CD4-positive, CD25-positive, alpha-beta regulatory T cell (primary cell): ENCODE measurements around the gene ENPP3. TPM values are rescaled to one million over a fixed set of nuclear protein-coding genes. Genes with fewer than 3 reads are reported as not detected.
"Not testable (repeated sequence)": the region's sequence is repeated elsewhere in the genome, so short reads cannot be mapped to it uniquely, and the experiment has no call there.

Experiments used
- ATAC-seq, 2 donors: fragments of 150-1000 bp; cut with Tn5 transposase; one replicate each; pipeline ENCODE4 v1.10.0; 2021; ENCODE audit warnings: low read depth in 2 of 2, moderate number of reproducible peaks in 2 of 2, moderate library complexity in 1 of 2
- DNase-seq, 3 donors: peaks; one replicate each; pipeline versions ENCODE4 v3.0.0 to v3.0.0-alpha.2; 2012 to 2022; ENCODE audit warnings: mixed read lengths in 1 of 3
- H3K27ac ChIP-seq: one replicate; pipeline ENCODE4 v1.7.0; 2013; ENCODE audit warnings: mild to moderate bottlenecking, low read length; ENCODE audit not compliant: insufficient read depth, poor library complexity, severe bottlenecking
- H3K27me3 ChIP-seq: one replicate; pipeline ENCODE4 v1.7.0; 2013; ENCODE audit warnings: low read length; ENCODE audit not compliant: control insufficient read depth, insufficient read depth
- H3K36me3 ChIP-seq: one replicate; pipeline ENCODE4 v1.7.0; 2013; ENCODE audit warnings: mild to moderate bottlenecking, low read length, moderate library complexity; ENCODE audit not compliant: control insufficient read depth, insufficient read depth
- H3K4me1 ChIP-seq: 2 replicates; pipeline ENCODE4 v1.7.0; 2013; ENCODE audit warnings: mild to moderate bottlenecking, low read length; ENCODE audit not compliant: insufficient read depth, control insufficient read depth, poor library complexity, severe bottlenecking
- H3K4me3 ChIP-seq: one replicate; pipeline ENCODE4 v1.7.0; 2013; ENCODE audit warnings: low read depth, mild to moderate bottlenecking, low read length, moderate library complexity
- H3K9me3 ChIP-seq, 2 experiments: 1 replicate in 1 of 2; 2 replicates in 1 of 2; pipeline ENCODE4 v1.7.0; 2013; ENCODE audit warnings: low read length in 2 of 2, mild to moderate bottlenecking in 1 of 2, moderate library complexity in 1 of 2; ENCODE audit not compliant: control insufficient read depth in 2 of 2
- H3K27ac Mint-ChIP-seq, 3 donors: one replicate each; pipeline ENCODE4 v1.8.0; 2020 to 2022; ENCODE audit warnings: mild to moderate bottlenecking in 3 of 3, mixed read lengths in 3 of 3, moderate library complexity in 2 of 3
- H3K27me3 Mint-ChIP-seq: one replicate; pipeline ENCODE4 v1.8.0; 2022; ENCODE audit warnings: mild to moderate bottlenecking, mixed read lengths
- H3K36me3 Mint-ChIP-seq: one replicate; pipeline ENCODE4 v1.8.0; 2020; ENCODE audit warnings: mixed read lengths
- H3K4me1 Mint-ChIP-seq, 4 donors: one replicate each; pipeline ENCODE4 v1.8.0; 2020 to 2022; ENCODE audit warnings: mixed read lengths in 4 of 4, mild to moderate bottlenecking in 1 of 4
- H3K4me3 Mint-ChIP-seq, 4 donors: one replicate each; pipeline ENCODE4 v1.8.0; 2020 to 2022; ENCODE audit warnings: mild to moderate bottlenecking in 4 of 4, mixed read lengths in 4 of 4, moderate library complexity in 3 of 4
- H3K9me3 Mint-ChIP-seq, 7 donors: one replicate each; pipeline ENCODE4 v1.8.0; 2020 to 2022; ENCODE audit warnings: mixed read lengths in 7 of 7, mild to moderate bottlenecking in 3 of 7, moderate library complexity in 2 of 7
- polyA plus RNA-seq, 4 donors: library from polyadenylated mRNA; unstranded; fragments of 300-500 nt; fragmentation: Illumina TruSeq; gene quantifications; one replicate each; pipeline ENCODE4 v1.2.3, GENCODE V29; 2021
- total RNA-seq: library from RNA; stranded (reverse); gene quantifications from one replicate; pipeline ENCODE4 v1.2.3, GENCODE V29; 2022

The ENPP3 gene
- total and polyA plus RNA-seq, 5 donors from 2014 or later, result 0.09 to 0.60 (median 0.32) TPM; not detected in 2

GRCh38 chr6:131741688-131742393 lies 104.7 kb downstream of the ENPP3 start:
- Mint-ChIP-seq H3K4me1 (no peaks in the 10 kb centered on the region), H3K27ac (no peak overlapping the region), H3K9me3 (peaks cover 0 to 2% (median 0%) of the 10 kb centered on the region in 7 donors), H3K27me3 (no peaks in the 10 kb centered on the region), H3K36me3 (no peaks in the 10 kb centered on the region), H3K4me3 (no peak overlapping the region)
- Histone ChIP-seq H3K27ac (no peak overlapping the region), H3K4me3 (no peak overlapping the region), H3K9me3 (no peaks in the 10 kb centered on the region), H3K27me3 (no peaks in the 10 kb centered on the region), H3K4me1 (no peaks in the 10 kb centered on the region), H3K36me3 (no peaks in the 10 kb centered on the region)
- ATAC-seq (no peak), DNase-seq (no peak)

GRCh38 chr6:131744432-131745287 lies 107.6 kb downstream of the ENPP3 start:
- no peaks in the 10 kb centered on the region for H3K4me1 Mint-ChIP-seq
- H3K36me3 ChIP-seq, result no peaks in the 10 kb centered on the region
- DNase-seq (no peak), ATAC-seq (no peak)
- no peaks in the 10 kb centered on the region for H3K4me1 ChIP-seq
- no peak overlapping the region for H3K27ac ChIP-seq
- no peaks in the 10 kb centered on the region for H3K36me3 Mint-ChIP-seq
- no peak overlapping the region for H3K4me3 ChIP-seq
- no peaks in the 10 kb centered on the region for H3K27me3 ChIP-seq
- peaks cover 0 to 2% (median 0%) of the 10 kb centered on the region in 7 donors for H3K9me3 Mint-ChIP-seq
- no peaks in the 10 kb centered on the region for H3K27me3 Mint-ChIP-seq
- no peaks in the 10 kb centered on the region for H3K9me3 ChIP-seq
- peak overlapping the region in 1 of 3 donors; percentile 29 for H3K27ac Mint-ChIP-seq
- H3K4me3 Mint-ChIP-seq, result no peak overlapping the region

- DNase-seq (no peak), ATAC-seq (no peak)
- Histone ChIP-seq H3K36me3 (no peaks in the 10 kb centered on the region), H3K4me3 (no peak overlapping the region), H3K4me1 (no peaks in the 10 kb centered on the region), H3K27ac (no peak overlapping the region), H3K9me3 (no peaks in the 10 kb centered on the region), H3K27me3 (no peaks in the 10 kb centered on the region)
- Mint-ChIP-seq H3K4me1 (no peaks in the 10 kb centered on the region), H3K9me3 (peaks cover 0 to 2% (median 0%) of the 10 kb centered on the region in 7 donors), H3K27me3 (no peaks in the 10 kb centered on the region), H3K36me3 (no peaks in the 10 kb centered on the region), H3K4me3 (no peak overlapping the region), H3K27ac (no peak overlapping the region)
These were observed 108.4 kb downstream of the ENPP3 start for GRCh38 chr6:131745476-131745875.

- Mint-ChIP-seq H3K27ac (no peak overlapping the region), H3K27me3 (no peaks in the 10 kb centered on the region), H3K4me1 (no peaks in the 10 kb centered on the region), H3K9me3 (no peaks in the 10 kb centered on the region), H3K36me3 (no peaks in the 10 kb centered on the region), H3K4me3 (no peak overlapping the region)
- Histone ChIP-seq H3K27ac (no peak overlapping the region), H3K9me3 (no peaks in the 10 kb centered on the region), H3K4me1 (no peaks in the 10 kb centered on the region), H3K27me3 (no peaks in the 10 kb centered on the region), H3K4me3 (no peak overlapping the region), H3K36me3 (no peaks in the 10 kb centered on the region)
- no peak for ATAC-seq
- no peak for DNase-seq
These were observed 110.8 kb downstream of the ENPP3 start for GRCh38 chr6:131747821-131748353.

GRCh38 chr6:131749023-131749422 lies 111.9 kb downstream of the ENPP3 start:
- no peaks in the 10 kb centered on the region for H3K27me3 ChIP-seq
- no peaks in the 10 kb centered on the region for H3K9me3 Mint-ChIP-seq
- ATAC-seq (no peak), DNase-seq (no peak)
- no peaks in the 10 kb centered on the region for H3K4me1 ChIP-seq
- H3K36me3 ChIP-seq, result no peaks in the 10 kb centered on the region
- H3K4me3 ChIP-seq, result no peak overlapping the region
- H3K9me3 ChIP-seq, result no peaks in the 10 kb centered on the region
- H3K36me3 Mint-ChIP-seq, result no peaks in the 10 kb centered on the region
- H3K27me3 Mint-ChIP-seq, result no peaks in the 10 kb centered on the region
- H3K27ac ChIP-seq, result no peak overlapping the region
- no peak overlapping the region for H3K4me3 Mint-ChIP-seq
- H3K27ac Mint-ChIP-seq, result no peak overlapping the region
- no peaks in the 10 kb centered on the region for H3K4me1 Mint-ChIP-seq

GRCh38 chr6:131751012-131751715 lies 114.1 kb downstream of the ENPP3 start:
- not testable (repeated sequence) for ATAC-seq, H3K9me3 Mint-ChIP-seq

GRCh38 chr6:131754088-131754487 lies 117.0 kb downstream of the ENPP3 start:
- Mint-ChIP-seq H3K4me3 (no peak overlapping the region), H3K9me3 (peaks cover 0 to 2% (median 0%) of the 10 kb centered on the region in 7 donors), H3K27ac (no peak overlapping the region), H3K36me3 (no peaks in the 10 kb centered on the region), H3K27me3 (peaks cover 4% of the 10 kb centered on the region), H3K4me1 (no peaks in the 10 kb centered on the region)
- no peaks in the 10 kb centered on the region for H3K4me1 ChIP-seq
- no peak overlapping the region for H3K4me3 ChIP-seq
- H3K36me3 ChIP-seq, result no peaks in the 10 kb centered on the region
- H3K27me3 ChIP-seq, result no peaks in the 10 kb centered on the region
- H3K9me3 ChIP-seq, result no peaks in the 10 kb centered on the region
- ATAC-seq (no peak), DNase-seq (no peak)
- H3K27ac ChIP-seq, result no peak overlapping the region

More at GRCh38 chr6:131751012-131751715, 114.1 kb downstream of the ENPP3 start:
- not testable (repeated sequence) for H3K4me3 ChIP-seq, H3K27me3 Mint-ChIP-seq, H3K36me3 Mint-ChIP-seq, H3K4me3 Mint-ChIP-seq, H3K4me1 Mint-ChIP-seq, H3K4me1 ChIP-seq, DNase-seq, H3K27me3 ChIP-seq, H3K27ac Mint-ChIP-seq, H3K27ac ChIP-seq, H3K9me3 ChIP-seq, H3K36me3 ChIP-seq
